Measurements from ENCODE around the gene ZNF525.
A peak's percentile ranks its signal among the peaks of the same experiment; 100 is the strongest.
"Not testable (repeated sequence)": the region's sequence is repeated elsewhere in the genome, so short reads cannot be mapped to it uniquely, and the experiment has no call there.

Gene ZNF525

GRCh38 chr19:53422551-53422950, 57.0 kb downstream of the ZNF525 start:
- no peaks in the 10 kb centered on the region for H4K20me1 ChIP-seq (ENCODE audit: control insufficient read depth, insufficient read depth, low read depth, low read length)
- no peaks in the 10 kb centered on the region for H3K27me3 ChIP-seq (ENCODE audit: control insufficient read depth, low read length)
- no peak overlapping the region for H3K4me2 ChIP-seq (ENCODE audit: low read length)
- H3K4me3 ChIP-seq (ENCODE audit: low read length): no peak overlapping the region
- no peaks in the 10 kb centered on the region for H3K79me2 ChIP-seq (ENCODE audit: control insufficient read depth, low read length)
- no peaks in the 10 kb centered on the region for H3K36me3 ChIP-seq (ENCODE audit: control insufficient read depth, low read length)
- no peaks in the 10 kb centered on the region for H3F3A ChIP-seq (ENCODE audit: control insufficient read depth, insufficient read depth)
- no peaks in the 10 kb centered on the region for H3K9me2 ChIP-seq (replicated peaks; ENCODE audit: control insufficient read depth, low read length)
- TF ChIP-seq EZH2phosphoT487 (IDR thresholded peaks at IDR 0.05; ENCODE audit: borderline replicate concordance, low read length): no peak
- no peak for TF ChIP-seq CTCF (IDR thresholded peaks at IDR 0.05; ENCODE audit: low read depth, low read length, poor library complexity, severe bottlenecking)
- no peaks in the 10 kb centered on the region for H3K4me1 ChIP-seq (ENCODE audit: control insufficient read depth, low read length)
- H3K27ac ChIP-seq (ENCODE audit: low read depth, low read length): no peak overlapping the region
- H3K9me3 ChIP-seq (ENCODE audit: control insufficient read depth, insufficient read depth, low read length): no peaks in the 10 kb centered on the region

GRCh38 chr19:53423074-53423473, 57.6 kb downstream of the ZNF525 start:
- not testable (repeated sequence) for H3K4me2 ChIP-seq (ENCODE audit: low read length); H3K9me3 ChIP-seq (ENCODE audit: control insufficient read depth, insufficient read depth, low read length); H3K4me1 ChIP-seq (ENCODE audit: control insufficient read depth, low read length); H3K9me2 ChIP-seq (replicated peaks; ENCODE audit: control insufficient read depth, low read length); H3K79me2 ChIP-seq (ENCODE audit: control insufficient read depth, low read length); H3K27ac ChIP-seq (ENCODE audit: low read depth, low read length); H3K36me3 ChIP-seq (ENCODE audit: control insufficient read depth, low read length); H3F3A ChIP-seq (ENCODE audit: control insufficient read depth, insufficient read depth); H3K4me3 ChIP-seq (ENCODE audit: low read length); H3K27me3 ChIP-seq (ENCODE audit: control insufficient read depth, low read length); H4K20me1 ChIP-seq (ENCODE audit: control insufficient read depth, insufficient read depth, low read depth, low read length)

DNA sequence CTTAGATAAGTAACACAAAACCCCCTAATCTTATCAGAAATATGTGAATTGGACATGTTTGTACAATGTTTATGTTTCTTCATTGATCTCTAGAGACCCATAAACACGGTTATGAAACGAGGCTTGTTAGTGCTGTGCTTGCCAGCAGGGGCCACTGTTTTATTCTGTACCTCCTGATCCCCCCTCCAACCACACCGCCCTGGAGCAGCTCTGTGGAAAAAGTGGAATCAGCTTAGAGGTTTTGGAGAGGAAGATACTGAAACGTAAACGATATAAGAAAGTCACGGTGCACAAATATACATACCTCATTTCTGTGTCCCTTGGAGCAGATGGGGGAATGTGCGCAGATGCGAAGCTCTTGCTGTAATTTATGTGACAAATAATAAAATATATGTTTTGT, 58.2 kb downstream of the ZNF525 start:
- H3K9me3 ChIP-seq (ENCODE audit: control insufficient read depth, insufficient read depth, low read length); H3F3A ChIP-seq (ENCODE audit: control insufficient read depth, insufficient read depth); H3K4me2 ChIP-seq (ENCODE audit: low read length); H3K4me1 ChIP-seq (ENCODE audit: control insufficient read depth, low read length); H3K79me2 ChIP-seq (ENCODE audit: control insufficient read depth, low read length); H4K20me1 ChIP-seq (ENCODE audit: control insufficient read depth, insufficient read depth, low read depth, low read length); H3K27ac ChIP-seq (ENCODE audit: low read depth, low read length); H3K4me3 ChIP-seq (ENCODE audit: low read length); H3K9me2 ChIP-seq (replicated peaks; ENCODE audit: control insufficient read depth, low read length); H3K36me3 ChIP-seq (ENCODE audit: control insufficient read depth, low read length); H3K27me3 ChIP-seq (ENCODE audit: control insufficient read depth, low read length): not testable (repeated sequence)

- Histone ChIP-seq H3K4me2 (ENCODE audit: low read length) (no peak overlapping the region), H3K4me1 (ENCODE audit: control insufficient read depth, low read length) (no peaks in the 10 kb centered on the region), H3K4me3 (ENCODE audit: low read length) (no peak overlapping the region), H3K79me2 (ENCODE audit: control insufficient read depth, low read length) (no peaks in the 10 kb centered on the region), H3F3A (ENCODE audit: control insufficient read depth, insufficient read depth) (no peaks in the 10 kb centered on the region), H3K9me3 (ENCODE audit: control insufficient read depth, insufficient read depth, low read length) (no peaks in the 10 kb centered on the region), H3K36me3 (ENCODE audit: control insufficient read depth, low read length) (no peaks in the 10 kb centered on the region), H4K20me1 (ENCODE audit: control insufficient read depth, insufficient read depth, low read depth, low read length) (no peaks in the 10 kb centered on the region), H3K27ac (ENCODE audit: low read depth, low read length) (no peak overlapping the region), H3K9me2 (replicated peaks; ENCODE audit: control insufficient read depth, low read length) (no peaks in the 10 kb centered on the region), H3K27me3 (ENCODE audit: control insufficient read depth, low read length) (no peaks in the 10 kb centered on the region)
- peak; percentile 71 for TF ChIP-seq CTCF (IDR thresholded peaks at IDR 0.05; ENCODE audit: low read depth, low read length, poor library complexity, severe bottlenecking)
- TF ChIP-seq EZH2phosphoT487 (IDR thresholded peaks at IDR 0.05; ENCODE audit: borderline replicate concordance, low read length): no peak
These were observed 59.6 kb downstream of the ZNF525 start for GRCh38 chr19:53424968-53425597.

Measured in DOHH2 (cell line).